ENCODE data around the gene BOK. TPM values are rescaled to one million over a fixed set of nuclear protein-coding genes. Genes with fewer than 3 reads are reported as not detected.
"Not testable (repeated sequence)": the region's sequence is repeated elsewhere in the genome, so short reads cannot be mapped to it uniquely, and the experiment has no call there.

The BOK gene
- total and polyA plus RNA-seq, 2 of the 13 experiments (the other 11 are each of a cell fraction or from before 2014, with no cell fraction given) = 35.5 to 39.2 TPM

- Histone ChIP-seq H3K27me3 (ENCODE audit: control insufficient read depth in 1 of 2, insufficient read depth in 2 of 2, low read length in 2 of 2) (no peaks in the 10 kb centered on the region; a peak in 2 of 5 replicates), H3K4me1 (ENCODE audit: insufficient read depth, low read length) (peaks cover 54% of the 10 kb centered on the region), H2AFZ (ENCODE audit: low read length) (peak overlapping the region; percentile 51), H3K4me2 (ENCODE audit: low read depth, low read length) (no peak overlapping the region), H3K27ac (ENCODE audit: extremely low read length, insufficient read depth, low read length) (no peak overlapping the region), H3K79me2 (ENCODE audit: insufficient read depth, low read length) (no peaks in the 10 kb centered on the region), H3K9ac (ENCODE audit: insufficient read depth, low read depth, low read length) (no peak overlapping the region), H3K4me3 (replicated peaks in 1 of 3; ENCODE audit: insufficient read depth in 1 of 3, low read depth in 2 of 3, low read length in 3 of 3) (no peak overlapping the region), H4K20me1 (ENCODE audit: insufficient read depth, low read length) (no peaks in the 10 kb centered on the region), H3K36me3 (replicated peaks in 1 of 2; ENCODE audit: control insufficient read depth in 1 of 2, insufficient read depth in 2 of 2, low read length in 2 of 2) (no peaks in the 10 kb centered on the region), H3K9me3 (ENCODE audit: low read length) (no peaks in the 10 kb centered on the region)
- POLR2A ChIA-PET = interaction anchor here (1.6 kb wide), 1 partner anchor 37 kb away, joined by 3 read pairs; the partner anchor contains the start of gene BOK
- in situ Hi-C loops (cut with HindIII; ENCODE audit: extremely low pct_ligation_motif_present, low pct_unique_long_range_greater_than_20kb) = no loop called here
- BruUV-seq (replicated peaks) = no TSS peak
- DNase-seq (ENCODE audit: low spot score) (no peak), ATAC-seq (no peak), FAIRE-seq (no peak)
- CTCF ChIA-PET (ENCODE audit: low intra/inter-chr PET ratio, low total read pairs) = no interaction called here
- 51% methylated on average over 5 of the region's 5 CpGs for WGBS (ENCODE audit: low lambda C conversion rate)
- peak; percentile 95 for TF ChIP-seq MAFF (IDR thresholded peaks at IDR 0.05; ENCODE audit: low read depth, low read length)
- TF ChIP-seq MAFK (conservative IDR thresholded peaks at IDR 0.05 in 1 of 2, IDR thresholded peaks at IDR 0.05 in 1 of 2; ENCODE audit: low read length in 2 of 2) = peak; percentile 95
- TF ChIP-seq MAFG (CRISPR knock-in tag; IDR thresholded peaks at IDR 0.05) = peak; percentile 74
- no peak for TF ChIP-seq ZNF598 (CRISPR knock-in tag; IDR thresholded peaks at IDR 0.05; ENCODE audit: borderline replicate concordance)
- TF ChIP-seq BCL6 (CRISPR knock-in tag; IDR thresholded peaks at IDR 0.05) = peak; percentile 81
- intact Hi-C loops (cut with micrococcal nuclease; ENCODE audit: unreplicated experiment) = no loop called here
Observed at GRCh38 chr2:241522477-241522876, 36.1 kb upstream of the BOK start.

DNA sequence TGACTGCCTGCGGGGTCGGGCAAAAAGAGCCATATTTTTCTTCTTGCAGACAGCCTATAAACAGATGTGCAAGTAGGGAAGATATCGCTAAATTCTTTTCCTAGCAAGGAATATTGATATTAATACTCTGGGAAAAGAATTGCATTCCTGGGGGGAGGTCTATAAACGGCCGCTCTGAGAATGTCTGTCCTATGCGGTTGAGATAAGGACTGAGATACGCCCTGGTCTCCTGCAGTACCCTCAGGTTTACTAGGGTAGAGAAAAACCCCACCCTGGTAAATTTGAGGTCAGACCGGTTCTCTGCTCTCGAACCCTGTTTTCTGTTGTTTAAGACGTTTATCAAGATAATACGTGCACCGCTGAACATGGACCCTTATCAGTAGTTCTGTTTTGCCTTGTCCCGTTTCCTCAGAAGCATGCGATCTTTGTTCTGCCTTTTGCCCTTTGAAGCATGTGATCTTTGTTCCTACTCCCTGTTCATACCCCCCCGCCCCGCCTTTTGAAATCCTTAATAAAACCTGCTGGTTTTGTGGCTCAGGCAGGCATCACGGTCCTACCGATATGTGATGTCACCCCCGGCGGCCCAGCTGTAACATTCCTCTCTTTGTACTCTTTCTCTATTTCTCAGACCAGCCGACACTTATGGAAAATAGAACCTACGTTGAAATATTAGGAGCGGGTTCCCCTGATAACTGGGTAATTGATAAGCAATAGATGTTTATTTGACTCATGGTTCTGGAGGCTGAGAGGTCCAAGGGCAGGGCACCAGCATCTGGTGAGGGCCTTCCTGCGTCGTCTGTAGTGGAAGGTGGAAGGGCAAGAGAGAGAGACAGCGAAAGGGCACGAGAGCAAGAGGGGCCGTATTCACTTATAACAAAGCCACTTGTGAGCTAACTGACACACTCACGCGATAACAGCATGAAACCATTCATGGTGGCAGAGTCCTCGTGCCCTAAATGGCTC, 32.4 kb upstream of the BOK start:
- CTCF ChIA-PET (ENCODE audit: low intra/inter-chr PET ratio, low total read pairs); FAIRE-seq; H3K4me3 ChIP-seq (replicated peaks in 1 of 3; ENCODE audit: insufficient read depth in 1 of 3, low read depth in 2 of 3, low read length in 3 of 3); H3K79me2 ChIP-seq (ENCODE audit: insufficient read depth, low read length); in situ Hi-C loops (cut with HindIII; ENCODE audit: extremely low pct_ligation_motif_present, low pct_unique_long_range_greater_than_20kb); intact Hi-C loops (cut with micrococcal nuclease; ENCODE audit: unreplicated experiment); H3K27me3 ChIP-seq (ENCODE audit: control insufficient read depth in 1 of 2, insufficient read depth in 2 of 2, low read length in 2 of 2); H3K9ac ChIP-seq (ENCODE audit: insufficient read depth, low read depth, low read length); H2AFZ ChIP-seq (ENCODE audit: low read length); H3K9me3 ChIP-seq (ENCODE audit: low read length); H4K20me1 ChIP-seq (ENCODE audit: insufficient read depth, low read length); H3K36me3 ChIP-seq (replicated peaks in 1 of 2; ENCODE audit: control insufficient read depth in 1 of 2, insufficient read depth in 2 of 2, low read length in 2 of 2); BruUV-seq (replicated peaks); TF ChIP-seq NR2F6 (CRISPR knock-in tag; IDR thresholded peaks at IDR 0.05); EP300 (CRISPR knock-in tag; IDR thresholded peaks at IDR 0.05; ENCODE audit: borderline replicate concordance): not testable (repeated sequence)
- peak; percentile 56 for DNase-seq (ENCODE audit: low spot score)
- peak; percentile 12; the same call in 1 of the 3 replicates for ATAC-seq
- WGBS (ENCODE audit: low lambda C conversion rate) = 35% methylated on average over 31 of the region's 31 CpGs
- Histone ChIP-seq H3K4me2 (ENCODE audit: low read depth, low read length) (peak overlapping the region; percentile 40), H3K4me1 (ENCODE audit: insufficient read depth, low read length) (peaks cover 60% of the 10 kb centered on the region), H3K27ac (ENCODE audit: extremely low read length, insufficient read depth, low read length) (peak overlapping the region; percentile 1)
- POLR2A ChIA-PET = interaction anchor here (1.1 kb wide), 1 partner anchor 15 kb away, joined by 3 read pairs; no protein-coding TSS in a partner anchor
- TF ChIP-seq HDAC1 (CRISPR knock-in tag; IDR thresholded peaks at IDR 0.05) (0 out of 2 replicates have a peak, but pooled peaks have one; percentile 40), PATZ1 (CRISPR knock-in tag; IDR thresholded peaks at IDR 0.05) (peak; percentile 73), NR2F6 (IDR thresholded peaks at IDR 0.05) (peak; percentile 51), EP300 (IDR thresholded peaks at IDR 0.05; ENCODE audit: low read depth in 2 of 2, low read length in 2 of 2) (peak in 1 of 2 experiments; percentile 49; a peak in 2 of 4 replicates), ZNF430 (CRISPR knock-in tag; IDR thresholded peaks at IDR 0.05) (0 out of 2 replicates have a peak, but pooled peaks have one; percentile 24), NCOR1 (IDR thresholded peaks at IDR 0.05; ENCODE audit: borderline replicate concordance, low read length) (0 out of 2 replicates have a peak, but pooled peaks have one; percentile 58)
